Stimulated activated naive CD8-positive, alpha-beta T cell treated with anti-CD3 and anti-CD28 coated beads, Interleukin-15, amount 100 ng/mL, for 72 hours (primary cell): ENCODE measurements around the gene DTNBP1.
A peak's percentile ranks its signal among the peaks of the same experiment; 100 is the strongest.

Experiments
- ATAC-seq: fragments of 150-1000 bp; cut with Tn5 transposase; 2 replicates; pipeline ENCODE4 v1.10.0; 2021; ENCODE audit warnings: mild to moderate bottlenecking, moderate library complexity
- DNase-seq, 2 donors: peaks; one replicate each; pipeline ENCODE4 v3.0.0; 2021 to 2022
- H3K27ac Mint-ChIP-seq, 2 donors: one replicate each; pipeline ENCODE4 v1.8.0; 2022; ENCODE audit warnings: mild to moderate bottlenecking in 2 of 2, mixed read lengths in 2 of 2, moderate library complexity in 2 of 2
- H3K27me3 Mint-ChIP-seq: one replicate; pipeline ENCODE4 v1.8.0; 2022; ENCODE audit warnings: mixed read lengths
- H3K4me1 Mint-ChIP-seq: one replicate; pipeline ENCODE4 v1.8.0; 2022; ENCODE audit warnings: mild to moderate bottlenecking, mixed read lengths
- H3K4me3 Mint-ChIP-seq, 2 donors: one replicate each; pipeline ENCODE4 v1.8.0; 2022; ENCODE audit warnings: mild to moderate bottlenecking in 2 of 2, mixed read lengths in 2 of 2, moderate library complexity in 1 of 2
- H3K9me3 Mint-ChIP-seq, 2 donors: one replicate each; pipeline ENCODE4 v1.8.0; 2022; ENCODE audit warnings: mixed read lengths in 2 of 2

DTNBP1 gene

GRCh38 chr6:15621203-15622044 lies 41.4 kb downstream of the DTNBP1 start:
- H3K9me3 Mint-ChIP-seq, result no peaks in the 10 kb centered on the region
- peak overlapping the region in 1 of 2 donors; percentile 50 for H3K4me3 Mint-ChIP-seq
- ATAC-seq (peak; percentile 89), DNase-seq (peak in 1 of 2 donors; percentile 13)
- no peak overlapping the region for H3K27ac Mint-ChIP-seq
- no peaks in the 10 kb centered on the region for H3K27me3 Mint-ChIP-seq
- peaks cover 43% of the 10 kb centered on the region for H3K4me1 Mint-ChIP-seq

GRCh38 chr6:15620611-15621010 lies 42.2 kb downstream of the DTNBP1 start:
- Mint-ChIP-seq H3K27me3 (no peaks in the 10 kb centered on the region), H3K27ac (no peak overlapping the region), H3K4me1 (peaks cover 39% of the 10 kb centered on the region), H3K4me3 (no peak overlapping the region), H3K9me3 (no peaks in the 10 kb centered on the region)
- ATAC-seq (no peak), DNase-seq (no peak)

GRCh38 chr6:15619330-15619729 lies 43.5 kb downstream of the DTNBP1 start:
- H3K9me3 Mint-ChIP-seq, result no peaks in the 10 kb centered on the region
- ATAC-seq, result no peak
- no peak for DNase-seq
- H3K27ac Mint-ChIP-seq, result no peak overlapping the region
- peaks cover 37% of the 10 kb centered on the region for H3K4me1 Mint-ChIP-seq
- no peaks in the 10 kb centered on the region for H3K27me3 Mint-ChIP-seq
- no peak overlapping the region for H3K4me3 Mint-ChIP-seq

- ATAC-seq (no peak), DNase-seq (no peak)
- Mint-ChIP-seq H3K4me3 (no peak overlapping the region), H3K9me3 (no peaks in the 10 kb centered on the region), H3K27ac (no peak overlapping the region), H3K4me1 (peaks cover 35% of the 10 kb centered on the region), H3K27me3 (no peaks in the 10 kb centered on the region)
Observed at GRCh38 chr6:15618685-15619084, 44.1 kb downstream of the DTNBP1 start.

DNA sequence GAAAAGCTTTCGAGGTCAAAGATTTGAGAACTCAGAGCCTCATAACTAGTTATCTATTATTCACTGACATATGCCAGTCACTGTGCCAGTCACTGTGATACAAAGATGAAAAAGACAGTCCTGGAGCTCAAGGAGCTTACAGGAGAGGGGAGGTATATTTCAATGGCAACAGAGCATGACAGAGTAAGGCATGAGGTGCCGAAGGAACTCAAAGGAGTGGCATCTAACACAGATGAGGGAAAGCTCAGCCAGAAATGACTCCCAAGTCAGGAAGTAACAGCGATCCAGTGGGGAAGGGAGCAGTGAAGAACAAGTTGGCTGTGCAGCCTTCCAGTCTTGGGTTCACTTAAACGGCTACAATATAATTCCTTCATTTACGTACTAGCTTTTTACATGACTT lies 46.6 kb downstream of the DTNBP1 start:
- Mint-ChIP-seq H3K9me3 (no peaks in the 10 kb centered on the region), H3K27me3 (no peaks in the 10 kb centered on the region), H3K4me1 (peaks cover 29% of the 10 kb centered on the region), H3K27ac (peak overlapping the region in 1 of 2 donors; percentile 56), H3K4me3 (no peak overlapping the region)
- ATAC-seq, result no peak
- no peak for DNase-seq

DNA sequence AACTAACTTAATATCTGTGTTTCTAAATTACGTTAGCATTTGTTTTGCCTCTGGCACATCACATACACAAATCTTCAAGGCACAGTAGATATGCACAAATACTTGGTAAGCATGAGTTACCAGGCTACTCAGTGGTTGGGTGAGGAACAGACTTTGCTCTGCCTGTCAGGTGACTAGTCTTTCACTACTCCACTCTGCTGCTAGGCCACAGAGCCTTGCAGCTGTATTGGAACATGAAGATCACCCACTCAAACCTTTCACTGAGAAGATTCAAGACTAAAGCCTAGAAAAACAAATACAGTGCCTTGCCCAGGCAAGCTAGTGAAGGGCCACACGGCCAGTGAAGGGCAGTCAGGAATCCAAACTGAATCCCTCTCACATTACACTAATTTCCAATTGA lies 47.0 kb downstream of the DTNBP1 start:
- H3K4me3 Mint-ChIP-seq, result no peak overlapping the region
- H3K9me3 Mint-ChIP-seq, result no peaks in the 10 kb centered on the region
- ATAC-seq (no peak), DNase-seq (no peak)
- H3K4me1 Mint-ChIP-seq, result peaks cover 28% of the 10 kb centered on the region
- H3K27ac Mint-ChIP-seq, result no peak overlapping the region
- H3K27me3 Mint-ChIP-seq, result no peaks in the 10 kb centered on the region

GRCh38 chr6:15614277-15614676 lies 48.6 kb downstream of the DTNBP1 start:
- no peak for DNase-seq
- no peak overlapping the region for H3K27ac Mint-ChIP-seq
- ATAC-seq, result no peak
- H3K4me3 Mint-ChIP-seq, result no peak overlapping the region
- peaks cover 28% of the 10 kb centered on the region for H3K4me1 Mint-ChIP-seq
- no peaks in the 10 kb centered on the region for H3K27me3 Mint-ChIP-seq
- no peaks in the 10 kb centered on the region for H3K9me3 Mint-ChIP-seq

GRCh38 chr6:15608396-15608795 lies 54.4 kb downstream of the DTNBP1 start:
- Mint-ChIP-seq H3K4me1 (peaks cover 19% of the 10 kb centered on the region), H3K27me3 (no peaks in the 10 kb centered on the region), H3K4me3 (no peak overlapping the region), H3K9me3 (peaks cover 0 to 7% of the 10 kb centered on the region in 2 donors), H3K27ac (no peak overlapping the region)
- ATAC-seq, result no peak
- no peak for DNase-seq

- no peak for DNase-seq
- peaks cover 0 to 7% of the 10 kb centered on the region in 2 donors for H3K9me3 Mint-ChIP-seq
- H3K27ac Mint-ChIP-seq, result no peak overlapping the region
- no peak for ATAC-seq
- H3K4me1 Mint-ChIP-seq, result peaks cover 13% of the 10 kb centered on the region
- no peaks in the 10 kb centered on the region for H3K27me3 Mint-ChIP-seq
- H3K4me3 Mint-ChIP-seq, result no peak overlapping the region
Observed at GRCh38 chr6:15607603-15608002, 55.2 kb downstream of the DTNBP1 start.

DNA sequence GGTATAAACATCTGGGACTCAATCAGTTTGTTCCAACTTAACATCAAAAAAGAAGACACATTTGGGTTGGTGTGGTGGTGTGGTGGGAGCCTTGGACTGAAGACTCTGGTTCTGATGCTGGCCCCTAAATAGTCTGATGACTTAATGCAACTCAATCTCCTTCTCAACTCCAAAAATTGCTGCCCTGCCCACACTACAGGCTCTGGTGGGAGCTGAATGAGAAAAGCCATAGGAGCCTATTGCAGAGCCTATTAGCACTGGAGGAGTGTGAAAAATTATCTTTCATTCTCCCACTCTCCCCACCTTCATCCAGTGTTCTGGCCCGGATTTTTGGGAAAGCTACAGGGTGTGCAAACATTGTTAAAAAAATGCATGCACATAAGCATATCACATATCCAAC lies 56.5 kb downstream of the DTNBP1 start:
- DNase-seq, result no peak
- H3K27me3 Mint-ChIP-seq, result no peaks in the 10 kb centered on the region
- H3K4me3 Mint-ChIP-seq, result no peak overlapping the region
- H3K27ac Mint-ChIP-seq, result no peak overlapping the region
- H3K9me3 Mint-ChIP-seq, result peaks cover 0 to 7% of the 10 kb centered on the region in 2 donors
- no peak for ATAC-seq
- H3K4me1 Mint-ChIP-seq, result peaks cover 11% of the 10 kb centered on the region

- H3K4me1 Mint-ChIP-seq, result peaks cover 20% of the 10 kb centered on the region
- H3K9me3 Mint-ChIP-seq, result peaks cover 0 to 7% of the 10 kb centered on the region in 2 donors
- no peaks in the 10 kb centered on the region for H3K27me3 Mint-ChIP-seq
- no peak overlapping the region for H3K4me3 Mint-ChIP-seq
- no peak for DNase-seq
- ATAC-seq, result no peak
- no peak overlapping the region for H3K27ac Mint-ChIP-seq
Observed at GRCh38 chr6:15604843-15605242, 58.0 kb downstream of the DTNBP1 start.

DNA sequence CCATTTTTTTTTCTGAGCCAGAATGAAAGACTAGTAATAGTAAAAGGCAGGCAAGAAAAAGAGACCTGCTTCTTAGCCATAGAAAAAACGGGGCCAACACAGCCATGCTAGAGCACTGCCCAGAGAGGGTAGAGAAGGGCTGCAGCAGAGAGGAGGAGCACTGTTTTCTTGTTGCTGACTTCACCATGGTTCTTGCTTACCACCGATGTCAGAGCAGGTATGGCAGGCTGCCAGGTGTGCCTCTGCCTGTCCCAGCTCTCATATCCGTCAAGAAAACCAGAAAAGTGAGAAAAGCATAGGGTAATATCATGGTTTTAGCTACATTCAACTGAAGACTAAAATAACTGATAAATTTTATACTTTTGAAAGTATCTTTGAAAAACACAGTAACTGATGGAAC lies 60.7 kb downstream of the DTNBP1 start:
- H3K4me1 Mint-ChIP-seq, result peaks cover 20% of the 10 kb centered on the region
- no peaks in the 10 kb centered on the region for H3K27me3 Mint-ChIP-seq
- ATAC-seq (no peak), DNase-seq (no peak)
- H3K27ac Mint-ChIP-seq, result no peak overlapping the region
- no peak overlapping the region for H3K4me3 Mint-ChIP-seq
- H3K9me3 Mint-ChIP-seq, result peaks cover 0 to 7% of the 10 kb centered on the region in 2 donors

GRCh38 chr6:15598273-15598798 lies 64.5 kb downstream of the DTNBP1 start:
- H3K27ac Mint-ChIP-seq, result no peak overlapping the region
- no peak overlapping the region for H3K4me3 Mint-ChIP-seq
- peaks cover 31% of the 10 kb centered on the region for H3K4me1 Mint-ChIP-seq
- ATAC-seq, result no peak
- no peaks in the 10 kb centered on the region for H3K27me3 Mint-ChIP-seq
- H3K9me3 Mint-ChIP-seq, result no peaks in the 10 kb centered on the region
- no peak for DNase-seq

DNA sequence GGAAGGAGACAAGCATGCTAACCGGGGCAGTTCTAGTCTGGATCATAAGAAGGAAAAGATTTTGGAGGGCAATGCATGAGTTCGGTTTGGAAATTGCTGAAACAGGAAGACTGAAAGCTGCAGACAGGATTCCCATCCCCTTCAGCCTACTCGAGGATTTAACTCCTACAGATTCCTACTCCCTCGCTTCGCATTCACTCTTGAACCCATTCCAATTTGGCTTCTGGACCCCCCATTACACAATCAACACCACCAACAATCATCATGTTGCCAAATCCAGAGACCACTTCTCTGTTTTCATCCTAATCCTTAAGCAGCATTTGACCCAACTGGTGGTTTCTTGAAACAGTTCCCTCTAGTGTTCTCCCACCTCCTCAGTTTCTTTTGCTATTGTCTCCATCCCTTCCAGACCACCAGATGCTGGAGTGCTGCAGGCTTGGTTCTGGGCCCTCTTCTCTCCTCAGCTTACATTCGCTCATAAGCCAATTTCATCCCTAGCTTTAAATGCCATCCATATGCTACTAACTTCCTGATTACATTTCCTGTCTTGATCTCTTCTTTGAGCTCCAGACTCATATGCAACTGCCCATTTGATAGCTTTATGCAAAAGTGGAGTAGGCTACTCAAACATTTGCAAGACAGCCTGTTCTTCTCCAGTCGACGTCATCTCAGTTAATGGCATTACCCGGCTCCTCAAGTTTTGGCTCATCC lies 66.5 kb downstream of the DTNBP1 start:
- ATAC-seq, result no peak
- Mint-ChIP-seq H3K4me1 (peaks cover 42% of the 10 kb centered on the region), H3K27me3 (no peaks in the 10 kb centered on the region), H3K4me3 (no peak overlapping the region), H3K27ac (no peak overlapping the region), H3K9me3 (no peaks in the 10 kb centered on the region)
- no peak for DNase-seq

DNA sequence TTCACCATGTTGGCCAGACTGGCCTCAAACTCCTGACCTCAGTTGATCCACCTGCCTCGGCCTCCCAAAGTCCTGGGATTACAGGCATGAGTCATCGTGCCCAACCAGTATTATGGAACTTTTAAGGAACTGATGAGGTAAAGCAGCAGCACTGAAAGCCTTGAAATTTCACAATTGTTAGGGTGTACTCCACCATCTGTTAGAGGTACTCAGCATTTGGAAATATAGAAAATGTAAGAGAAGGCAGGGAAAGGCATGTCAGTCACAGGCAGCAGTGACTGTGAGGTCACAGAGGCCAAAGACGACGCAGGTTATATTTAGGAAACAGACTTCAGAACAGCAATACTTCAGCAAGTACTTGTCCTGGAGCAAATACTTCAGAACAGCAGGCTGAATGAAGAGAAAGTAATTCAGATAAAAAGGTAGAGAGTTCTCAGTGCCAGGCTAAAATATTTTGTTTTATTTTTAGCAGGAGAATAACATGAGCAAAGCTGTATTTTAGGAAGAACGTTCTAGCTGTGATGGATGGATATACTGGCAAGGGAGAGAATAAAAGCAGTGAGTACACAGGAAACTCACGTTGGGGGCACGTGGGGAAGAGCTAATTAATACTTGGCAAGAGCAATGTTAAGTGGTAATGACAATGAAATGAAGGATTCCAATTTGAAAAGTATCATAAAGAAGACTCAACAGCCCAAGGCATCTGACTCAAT lies 67.2 kb downstream of the DTNBP1 start:
- Mint-ChIP-seq H3K9me3 (no peaks in the 10 kb centered on the region), H3K4me1 (peaks cover 38% of the 10 kb centered on the region), H3K27ac (peak overlapping the region in 1 of 2 donors; percentile 2), H3K4me3 (no peak overlapping the region), H3K27me3 (no peaks in the 10 kb centered on the region)
- DNase-seq (no peak), ATAC-seq (no peak)
